Measurements from ENCODE around the gene FFAR1.

GRCh38 chr19:35350591-35350990, 2.9 kb downstream of the FFAR1 start:
- TF ChIP-seq CTCF (IDR thresholded peaks at IDR 0.05; ENCODE audit: poor library complexity) (no peak), EZH2phosphoT487 (IDR thresholded peaks at IDR 0.05; ENCODE audit: low read depth, severe bottlenecking, unreplicated experiment) (no peak), EZH2 (IDR thresholded peaks at IDR 0.05; ENCODE audit: borderline replicate concordance) (no peak)

All from hepatocyte (in vitro differentiated cells).